Kidney (tissue), 14 donors: ENCODE results near the gene CDCA8. TPM values are rescaled to one million over a fixed set of nuclear protein-coding genes. Genes with fewer than 3 reads are reported as not detected.

Source experiments
- DNase-seq, 5 donors: peaks; one replicate each; pipeline ENCODE4 v3.0.0-alpha.2; 2013 to 2020
- FAIRE-seq: peaks from 2 replicates; lab custom pipeline; 2012; peaks lifted over from hg19 to GRCh38; lab: Jason Lieb, UNC
- H3K27ac ChIP-seq, 2 donors: one replicate each; pipeline ENCODE4 v1.7.0; 2013; ENCODE audit warnings: low read depth in 2 of 2, low read length in 2 of 2, inconsistent platforms in 1 of 2
- H3K27me3 ChIP-seq: one replicate; pipeline ENCODE4 v1.7.1; 2013; ENCODE audit warnings: low read length, inconsistent platforms; ENCODE audit not compliant: control insufficient read depth, insufficient read depth
- H3K36me3 ChIP-seq, 3 donors: one replicate each; pipeline versions ENCODE4 v1.7.0 to v1.7.1; 2013; ENCODE audit warnings: low read length in 3 of 3, control low read depth in 1 of 3, inconsistent platforms in 1 of 3; ENCODE audit not compliant: insufficient read depth in 3 of 3, control insufficient read depth in 2 of 3
- H3K4me1 ChIP-seq, 3 donors: one replicate each; pipeline versions ENCODE4 v1.7.0 to v1.7.1; 2013; ENCODE audit warnings: low read length in 3 of 3, inconsistent platforms in 1 of 3, low read depth in 1 of 3; ENCODE audit not compliant: control insufficient read depth in 2 of 3, insufficient read depth in 2 of 3
- H3K4me3 ChIP-seq, 3 donors: one replicate each; pipeline versions ENCODE4 v1.7.0 to v1.8.1; 2013; ENCODE audit warnings: low read length in 3 of 3, control low read depth in 1 of 3, inconsistent platforms in 1 of 3
- H3K9ac ChIP-seq, 3 donors: one replicate each; pipeline versions ENCODE4 v1.7.0 to v1.7.1; 2013; ENCODE audit warnings: low read length in 3 of 3, control low read depth in 1 of 3, inconsistent platforms in 1 of 3
- H3K9me3 ChIP-seq, 3 donors: one replicate each; pipeline versions ENCODE4 v1.7.0 to v1.7.1; 2013; ENCODE audit warnings: low read length in 3 of 3, control low read depth in 1 of 3, inconsistent platforms in 1 of 3; ENCODE audit not compliant: control insufficient read depth in 2 of 3, insufficient read depth in 1 of 3
- intact Hi-C: fragments of 100-400 bp; cut with DNase I; formaldehyde crosslinking; loops from one replicate; pipeline ENCODE4 v1.11.1; 2022
- polyA plus RNA-seq: library from polyadenylated mRNA; stranded (reverse); fragments of 350-450 nt; fragmentation: Illumina TruSeq; extraction: RNeasy Lipid Tissue Mini Kit (QIAGEN cat#74804); gene quantifications from one replicate; pipeline ENCODE4 v1.2.3, GENCODE V29; 2014; ENCODE audit warnings: low read depth, low replicate concordance; ENCODE audit not compliant: insufficient read depth
- total RNA-seq: library from RNA; stranded (reverse); fragmentation: NEBNext Ultra II Directional; extraction: Animal tissue kit (Norgen Biotek cat#: 25700); gene quantifications from one replicate; pipeline ENCODE4 v1.2.1, GENCODE V29; 2021
- TF ChIP-seq, protein P1 (sequence below): IDR thresholded peaks from 3 replicates; pipeline ENCODE4 v1.5.1; 2012; ENCODE audit warnings: mild to moderate bottlenecking, moderate library complexity, borderline replicate concordance; ENCODE audit not compliant: insufficient read depth; ENCODE audit errors: extremely low read depth
- donor health status: control.
- donor health status: control.
- donor health status: control.
- donor health status: control.
- donor health status: control.
- donor health status: DM: yes; HTN: yes; CAD: no.
- donor health status: Normal renal cell carcinoma (clear cell type).

Gene CDCA8
- total and polyA plus RNA-seq, 2 donors from 2014 or later, result 0.71 to 1.0 TPM

GRCh38 chr1:37666241-37666867 is 26.0 kb upstream of the CDCA8 start:
- no peak overlapping the region for H3K4me3 ChIP-seq
- H3K36me3 ChIP-seq, result no peaks in the 10 kb centered on the region
- H3K27me3 ChIP-seq, result peaks cover 4% of the 10 kb centered on the region
- no peak for DNase-seq
- no peak overlapping the region for H3K27ac ChIP-seq
- no peak for FAIRE-seq
- TF ChIP-seq, protein P1, sequence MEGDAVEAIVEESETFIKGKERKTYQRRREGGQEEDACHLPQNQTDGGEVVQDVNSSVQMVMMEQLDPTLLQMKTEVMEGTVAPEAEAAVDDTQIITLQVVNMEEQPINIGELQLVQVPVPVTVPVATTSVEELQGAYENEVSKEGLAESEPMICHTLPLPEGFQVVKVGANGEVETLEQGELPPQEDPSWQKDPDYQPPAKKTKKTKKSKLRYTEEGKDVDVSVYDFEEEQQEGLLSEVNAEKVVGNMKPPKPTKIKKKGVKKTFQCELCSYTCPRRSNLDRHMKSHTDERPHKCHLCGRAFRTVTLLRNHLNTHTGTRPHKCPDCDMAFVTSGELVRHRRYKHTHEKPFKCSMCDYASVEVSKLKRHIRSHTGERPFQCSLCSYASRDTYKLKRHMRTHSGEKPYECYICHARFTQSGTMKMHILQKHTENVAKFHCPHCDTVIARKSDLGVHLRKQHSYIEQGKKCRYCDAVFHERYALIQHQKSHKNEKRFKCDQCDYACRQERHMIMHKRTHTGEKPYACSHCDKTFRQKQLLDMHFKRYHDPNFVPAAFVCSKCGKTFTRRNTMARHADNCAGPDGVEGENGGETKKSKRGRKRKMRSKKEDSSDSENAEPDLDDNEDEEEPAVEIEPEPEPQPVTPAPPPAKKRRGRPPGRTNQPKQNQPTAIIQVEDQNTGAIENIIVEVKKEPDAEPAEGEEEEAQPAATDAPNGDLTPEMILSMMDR, result no peak
- H3K9ac ChIP-seq, result no peak overlapping the region
- no peaks in the 10 kb centered on the region for H3K4me1 ChIP-seq
- H3K9me3 ChIP-seq, result no peaks in the 10 kb centered on the region
- intact Hi-C loops, result no loop called here

DNA sequence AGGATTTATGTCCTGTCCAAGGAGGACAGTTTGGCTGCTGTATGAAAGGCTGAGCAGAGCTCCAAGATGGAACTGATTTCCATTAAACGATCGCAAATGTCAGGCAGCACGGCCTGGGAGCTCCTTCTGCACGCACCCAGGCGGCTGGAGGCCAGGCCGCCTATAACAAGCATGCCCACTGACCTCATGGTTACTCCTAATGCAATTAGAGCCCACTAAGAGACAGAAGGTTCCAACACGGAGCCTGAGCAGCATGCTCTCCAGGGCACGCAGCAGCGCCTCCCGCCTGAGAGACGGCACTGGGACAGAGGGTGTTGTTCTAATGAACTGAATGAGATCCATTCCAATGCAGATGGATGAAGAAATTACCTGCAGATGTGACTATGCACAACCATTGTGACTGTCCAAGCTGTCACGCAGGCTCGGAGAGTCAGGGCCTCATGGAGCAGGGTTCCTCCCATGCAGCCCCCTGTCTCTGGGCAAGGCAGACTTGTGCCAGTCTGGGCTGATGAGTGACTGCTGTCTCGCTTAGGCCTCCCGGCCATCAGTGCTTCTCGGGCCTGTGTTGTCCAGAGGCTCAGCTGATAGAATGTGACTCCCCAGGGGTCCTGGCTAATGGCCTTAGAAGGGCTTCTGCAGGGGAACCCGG is 25.2 kb upstream of the CDCA8 start:
- no peaks in the 10 kb centered on the region for H3K9me3 ChIP-seq
- TF ChIP-seq, protein P1, result no peak
- no peaks in the 10 kb centered on the region for H3K4me1 ChIP-seq
- peaks cover 4% of the 10 kb centered on the region for H3K27me3 ChIP-seq
- DNase-seq, result peak in 1 of 5 donors; percentile 61
- no peak overlapping the region for H3K4me3 ChIP-seq
- H3K36me3 ChIP-seq, result no peaks in the 10 kb centered on the region
- H3K9ac ChIP-seq, result no peak overlapping the region
- intact Hi-C loops, result no loop called here
- no peak for FAIRE-seq
- no peak overlapping the region for H3K27ac ChIP-seq

DNA sequence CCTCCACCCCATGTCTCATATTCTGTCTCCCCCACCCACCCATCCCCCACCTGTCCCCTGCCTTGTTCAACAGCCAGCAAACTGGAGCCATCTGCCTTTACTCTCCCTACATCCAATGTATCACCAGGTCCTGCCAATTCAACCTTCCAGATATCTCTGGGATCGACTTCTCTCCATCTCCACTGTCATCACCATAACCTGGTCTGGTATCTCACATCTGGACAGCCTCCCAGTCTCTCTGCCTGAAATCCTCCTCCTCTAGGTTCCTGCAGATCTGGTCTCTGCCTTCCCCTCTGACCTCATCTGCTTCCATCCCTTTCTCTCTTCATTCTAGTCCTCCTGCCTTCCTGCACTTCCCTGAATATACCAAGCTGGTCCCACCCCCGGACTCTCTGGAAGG is 22.2 kb upstream of the CDCA8 start:
- TF ChIP-seq, protein P1, result no peak
- H3K36me3 ChIP-seq, result no peaks in the 10 kb centered on the region
- no peaks in the 10 kb centered on the region for H3K4me1 ChIP-seq
- H3K27me3 ChIP-seq, result peaks cover 4% of the 10 kb centered on the region
- DNase-seq (no peak), FAIRE-seq (no peak)
- no peak overlapping the region for H3K27ac ChIP-seq
- no peak overlapping the region for H3K4me3 ChIP-seq
- no peak overlapping the region for H3K9ac ChIP-seq
- intact Hi-C loops, result no loop called here
- no peaks in the 10 kb centered on the region for H3K9me3 ChIP-seq
